IMR-90 (cell line): ENCODE measurements around the gene IRAK2.

Experiments used
- BHLHE40 ChIP-seq: fragments of 150-350 bp; IDR thresholded peaks from 2 replicates; pipeline ENCODE4 v1.6.1; 2016; ENCODE audit warnings: mild to moderate bottlenecking, low read depth, low read length
- CEBPB ChIP-seq: IDR thresholded peaks from 2 replicates; pipeline ENCODE4 v1.6.1; 2012; ENCODE audit warnings: low read depth, low read length, improper control_type of control experiment
- CHD1 ChIP-seq: IDR thresholded peaks from 2 replicates; pipeline ENCODE4 v1.6.1; 2012; ENCODE audit warnings: low read depth, low read length, improper control_type of control experiment
- FOS ChIP-seq: fragments of 150-350 bp; IDR thresholded peaks from 2 replicates; pipeline ENCODE4 v1.6.1; 2016; ENCODE audit warnings: low read depth, low read length
- MAFK ChIP-seq: IDR thresholded peaks from 2 replicates; pipeline ENCODE4 v1.6.1; 2012; ENCODE audit warnings: low read depth, low read length, improper control_type of control experiment
- MXI1 ChIP-seq: IDR thresholded peaks from 2 replicates; pipeline ENCODE4 v1.6.1; 2012; ENCODE audit warnings: low read depth, mild to moderate bottlenecking, low read length, moderate library complexity, borderline replicate concordance
- NFE2L2 ChIP-seq: fragments of 150-350 bp; IDR thresholded peaks from 2 replicates; pipeline ENCODE4 v1.6.1; 2016; ENCODE audit warnings: low read depth, mild to moderate bottlenecking, low read length
- POLR2A ChIP-seq: IDR thresholded peaks from 2 replicates; pipeline ENCODE4 v1.6.1; 2012; ENCODE audit warnings: mild to moderate bottlenecking, low read depth, low read length
- RAD21 ChIP-seq: IDR thresholded peaks from 2 replicates; pipeline ENCODE4 v1.6.1; 2012; ENCODE audit warnings: low read length, improper control_type of control experiment
- RFX5 ChIP-seq: IDR thresholded peaks from 2 replicates; pipeline ENCODE4 v1.8.0; 2012; ENCODE audit warnings: low read depth, mild to moderate bottlenecking, low read length, moderate library complexity
- SMC3 ChIP-seq: fragments of 150-350 bp; IDR thresholded peaks from 2 replicates; pipeline ENCODE4 v1.6.1; 2016; ENCODE audit warnings: low read depth, mild to moderate bottlenecking, antibody characterized with exemption, low read length, moderate library complexity
- TF ChIP-seq, protein P1 (sequence below): conservative IDR thresholded peaks from 2 replicates; pipeline ENCODE4 v1.5.1; 2012; ENCODE audit warnings: mild to moderate bottlenecking, low read depth, low read length, improper control_type of control experiment
- TF ChIP-seq, protein P2 (sequence below): fragments of 150-350 bp; IDR thresholded peaks from 2 replicates; pipeline ENCODE4 v1.6.1; 2017; ENCODE audit warnings: mild to moderate bottlenecking, antibody characterized with exemption, low read length, low read depth

DNA sequence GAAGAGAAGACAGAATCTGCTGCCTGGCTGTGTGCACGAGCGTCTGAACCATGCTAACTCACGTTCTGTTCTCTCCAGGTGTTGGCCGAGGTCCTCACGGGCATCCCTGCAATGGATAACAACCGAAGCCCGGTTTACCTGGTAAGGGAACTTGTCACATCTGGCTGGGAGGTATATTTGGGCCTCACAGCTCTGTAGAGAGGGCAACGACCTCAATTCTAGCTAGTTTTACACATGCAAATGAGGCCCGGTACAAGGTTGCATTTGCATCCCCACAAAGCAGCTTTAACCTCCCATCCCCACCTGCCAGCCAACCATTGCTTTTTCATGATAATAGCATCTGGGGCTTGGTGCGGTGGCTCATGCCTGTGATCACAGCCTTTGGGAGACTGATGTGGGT is 61.6 kb downstream of the IRAK2 start:
- no peak for TF ChIP-seq MAFK
- TF ChIP-seq, protein P1, sequence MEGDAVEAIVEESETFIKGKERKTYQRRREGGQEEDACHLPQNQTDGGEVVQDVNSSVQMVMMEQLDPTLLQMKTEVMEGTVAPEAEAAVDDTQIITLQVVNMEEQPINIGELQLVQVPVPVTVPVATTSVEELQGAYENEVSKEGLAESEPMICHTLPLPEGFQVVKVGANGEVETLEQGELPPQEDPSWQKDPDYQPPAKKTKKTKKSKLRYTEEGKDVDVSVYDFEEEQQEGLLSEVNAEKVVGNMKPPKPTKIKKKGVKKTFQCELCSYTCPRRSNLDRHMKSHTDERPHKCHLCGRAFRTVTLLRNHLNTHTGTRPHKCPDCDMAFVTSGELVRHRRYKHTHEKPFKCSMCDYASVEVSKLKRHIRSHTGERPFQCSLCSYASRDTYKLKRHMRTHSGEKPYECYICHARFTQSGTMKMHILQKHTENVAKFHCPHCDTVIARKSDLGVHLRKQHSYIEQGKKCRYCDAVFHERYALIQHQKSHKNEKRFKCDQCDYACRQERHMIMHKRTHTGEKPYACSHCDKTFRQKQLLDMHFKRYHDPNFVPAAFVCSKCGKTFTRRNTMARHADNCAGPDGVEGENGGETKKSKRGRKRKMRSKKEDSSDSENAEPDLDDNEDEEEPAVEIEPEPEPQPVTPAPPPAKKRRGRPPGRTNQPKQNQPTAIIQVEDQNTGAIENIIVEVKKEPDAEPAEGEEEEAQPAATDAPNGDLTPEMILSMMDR = no peak
- no peak for TF ChIP-seq RFX5
- TF ChIP-seq, protein P2, sequence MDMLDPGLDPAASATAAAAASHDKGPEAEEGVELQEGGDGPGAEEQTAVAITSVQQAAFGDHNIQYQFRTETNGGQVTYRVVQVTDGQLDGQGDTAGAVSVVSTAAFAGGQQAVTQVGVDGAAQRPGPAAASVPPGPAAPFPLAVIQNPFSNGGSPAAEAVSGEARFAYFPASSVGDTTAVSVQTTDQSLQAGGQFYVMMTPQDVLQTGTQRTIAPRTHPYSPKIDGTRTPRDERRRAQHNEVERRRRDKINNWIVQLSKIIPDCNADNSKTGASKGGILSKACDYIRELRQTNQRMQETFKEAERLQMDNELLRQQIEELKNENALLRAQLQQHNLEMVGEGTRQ = no peak
- no peak for TF ChIP-seq CHD1
- TF ChIP-seq POLR2A = no peak
- no peak for TF ChIP-seq RAD21
- TF ChIP-seq MXI1 = no peak
- no peak for TF ChIP-seq SMC3
- no peak for TF ChIP-seq CEBPB
- no peak for TF ChIP-seq FOS
- no peak for TF ChIP-seq NFE2L2
- no peak for TF ChIP-seq BHLHE40
